C4-2B (cell line): ENCODE data around the gene DDT.

Experiments
- ZFX ChIP-seq: fragments of 450-650 bp; IDR thresholded peaks from 2 replicates; pipeline ENCODE4 v1.6.1; 2017
- TF ChIP-seq, protein P1 (sequence below): fragments of 450-650 bp; conservative IDR thresholded peaks from 2 replicates; pipeline ENCODE4 v1.5.1; 2017; ENCODE audit warnings: mild to moderate bottlenecking

DNA sequence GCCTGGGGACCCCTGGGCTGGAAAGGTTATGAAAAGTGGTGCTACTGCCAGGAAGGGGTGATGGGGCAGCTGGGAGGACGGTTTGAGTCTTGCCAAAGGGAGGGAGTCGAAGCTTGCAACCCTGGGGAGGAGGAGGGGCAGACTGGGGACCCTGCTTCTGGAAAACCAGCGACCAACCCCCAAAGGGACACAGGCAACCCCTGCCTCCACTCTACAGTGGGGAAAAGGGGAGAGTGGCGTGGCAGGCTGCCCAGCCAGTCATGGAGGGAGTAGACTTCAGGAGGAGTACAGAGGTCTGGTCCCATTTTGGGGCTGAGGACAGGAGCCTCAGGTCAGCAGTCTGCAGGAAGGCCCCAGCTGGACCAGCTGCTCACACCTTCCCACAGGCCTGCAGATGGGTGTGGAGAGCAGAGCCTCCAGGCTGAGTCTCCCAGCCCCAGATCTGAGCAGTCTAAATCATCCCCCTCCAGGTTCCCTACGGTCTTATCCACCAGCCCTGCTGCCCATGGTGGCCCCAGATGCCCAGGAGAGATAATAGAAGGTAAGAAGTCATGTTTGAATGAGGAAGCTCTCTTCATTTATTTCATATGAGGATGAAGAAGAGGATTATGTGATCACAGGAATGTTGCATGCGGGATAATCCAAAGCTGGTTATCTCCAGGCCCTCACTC is 3.3 kb downstream of the DDT start:
- TF ChIP-seq, protein P1, sequence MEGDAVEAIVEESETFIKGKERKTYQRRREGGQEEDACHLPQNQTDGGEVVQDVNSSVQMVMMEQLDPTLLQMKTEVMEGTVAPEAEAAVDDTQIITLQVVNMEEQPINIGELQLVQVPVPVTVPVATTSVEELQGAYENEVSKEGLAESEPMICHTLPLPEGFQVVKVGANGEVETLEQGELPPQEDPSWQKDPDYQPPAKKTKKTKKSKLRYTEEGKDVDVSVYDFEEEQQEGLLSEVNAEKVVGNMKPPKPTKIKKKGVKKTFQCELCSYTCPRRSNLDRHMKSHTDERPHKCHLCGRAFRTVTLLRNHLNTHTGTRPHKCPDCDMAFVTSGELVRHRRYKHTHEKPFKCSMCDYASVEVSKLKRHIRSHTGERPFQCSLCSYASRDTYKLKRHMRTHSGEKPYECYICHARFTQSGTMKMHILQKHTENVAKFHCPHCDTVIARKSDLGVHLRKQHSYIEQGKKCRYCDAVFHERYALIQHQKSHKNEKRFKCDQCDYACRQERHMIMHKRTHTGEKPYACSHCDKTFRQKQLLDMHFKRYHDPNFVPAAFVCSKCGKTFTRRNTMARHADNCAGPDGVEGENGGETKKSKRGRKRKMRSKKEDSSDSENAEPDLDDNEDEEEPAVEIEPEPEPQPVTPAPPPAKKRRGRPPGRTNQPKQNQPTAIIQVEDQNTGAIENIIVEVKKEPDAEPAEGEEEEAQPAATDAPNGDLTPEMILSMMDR, result no peak
- no peak for TF ChIP-seq ZFX
